Activated CD4-positive, CD25-positive, alpha-beta regulatory T cell treated with anti-CD3 and anti-CD28 coated beads, Interleukin-2, amount 50 U/mL, for 72 hours (primary cell): ENCODE measurements around the gene ZNF281.
"Not testable (repeated sequence)": the region's sequence is repeated elsewhere in the genome, so short reads cannot be mapped to it uniquely, and the experiment has no call there.

Source experiments
- DNase-seq: peaks from one replicate; pipeline ENCODE4 v3.0.0; 2021

ZNF281 gene

GRCh38 chr1:200409761-200410565 lies at the start of gene ZNF281:
TSS of gene ZNF281 (minus strand) at chr1:200410036. CDS start at chr1:200409705, 331 bp downstream.
- DNase-seq: peak; percentile 95

DNA sequence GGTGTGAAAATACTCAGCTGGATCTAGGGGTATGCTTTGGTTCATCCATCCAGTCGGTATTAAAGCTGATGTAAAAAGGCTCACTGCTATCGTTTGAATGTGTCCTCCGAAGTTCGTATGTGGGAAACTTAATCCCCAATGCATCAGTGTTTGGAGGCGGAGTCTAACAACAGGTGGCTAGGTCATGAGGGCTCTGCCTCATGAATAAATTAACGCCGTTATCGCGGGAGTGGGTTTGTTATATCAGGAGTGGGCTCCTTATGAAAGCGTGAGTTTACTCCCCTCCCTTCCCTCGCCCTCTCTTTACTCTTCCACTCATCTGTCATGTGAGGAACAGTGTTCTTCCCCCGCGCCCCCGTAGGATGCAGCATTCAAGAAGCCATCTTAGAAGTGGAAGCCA lies 48.9 kb upstream of the ZNF281 start:
- no peak for DNase-seq

- no peak for DNase-seq
Measured at GRCh38 chr1:200457810-200458209, 48.0 kb upstream of the ZNF281 start.

GRCh38 chr1:200454425-200454824 lies 44.6 kb upstream of the ZNF281 start:
- DNase-seq: no peak

GRCh38 chr1:200453553-200453905 lies 43.7 kb upstream of the ZNF281 start:
- DNase-seq: no peak

DNA sequence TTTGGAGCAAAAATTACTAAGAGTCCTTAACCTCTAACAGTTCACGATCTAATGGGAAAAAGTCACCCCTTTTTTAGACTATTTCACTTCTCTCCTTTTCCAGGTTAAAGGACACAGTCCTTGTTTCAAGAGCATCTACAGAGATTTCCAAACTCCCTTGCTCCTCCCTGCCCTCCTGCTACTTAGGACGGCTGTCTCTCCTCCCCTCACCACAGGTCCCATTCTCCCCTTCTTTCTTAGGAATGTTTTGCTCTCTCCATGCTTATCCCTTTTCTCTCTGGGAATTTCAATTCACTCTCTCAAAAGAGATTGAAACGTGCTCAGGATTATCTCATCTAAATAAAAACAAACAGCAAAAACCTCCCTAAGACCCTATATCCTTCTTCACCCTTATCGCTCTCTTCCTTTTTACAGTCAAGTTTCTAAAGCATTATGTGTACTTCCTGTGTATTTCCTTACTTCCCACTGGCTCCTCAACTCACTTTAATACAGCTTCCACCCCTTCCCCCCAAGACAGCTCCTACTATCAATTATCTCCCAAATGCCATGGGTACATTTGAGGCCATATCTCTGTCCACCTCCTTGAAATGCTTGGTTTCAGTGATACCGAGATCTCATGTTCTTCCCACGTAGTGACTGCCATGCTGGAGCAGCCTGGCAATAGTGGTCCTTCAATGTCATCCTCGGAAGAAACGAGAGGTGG lies 43.2 kb upstream of the ZNF281 start:
- no peak for DNase-seq

GRCh38 chr1:200448034-200448762 lies 38.4 kb upstream of the ZNF281 start:
- DNase-seq: no peak

GRCh38 chr1:200445213-200445612 lies 35.4 kb upstream of the ZNF281 start:
- no peak for DNase-seq

- DNase-seq: no peak
Measured at GRCh38 chr1:200444478-200444877, 34.6 kb upstream of the ZNF281 start.

GRCh38 chr1:200443860-200444259 lies 34.0 kb upstream of the ZNF281 start:
- DNase-seq: no peak

DNA sequence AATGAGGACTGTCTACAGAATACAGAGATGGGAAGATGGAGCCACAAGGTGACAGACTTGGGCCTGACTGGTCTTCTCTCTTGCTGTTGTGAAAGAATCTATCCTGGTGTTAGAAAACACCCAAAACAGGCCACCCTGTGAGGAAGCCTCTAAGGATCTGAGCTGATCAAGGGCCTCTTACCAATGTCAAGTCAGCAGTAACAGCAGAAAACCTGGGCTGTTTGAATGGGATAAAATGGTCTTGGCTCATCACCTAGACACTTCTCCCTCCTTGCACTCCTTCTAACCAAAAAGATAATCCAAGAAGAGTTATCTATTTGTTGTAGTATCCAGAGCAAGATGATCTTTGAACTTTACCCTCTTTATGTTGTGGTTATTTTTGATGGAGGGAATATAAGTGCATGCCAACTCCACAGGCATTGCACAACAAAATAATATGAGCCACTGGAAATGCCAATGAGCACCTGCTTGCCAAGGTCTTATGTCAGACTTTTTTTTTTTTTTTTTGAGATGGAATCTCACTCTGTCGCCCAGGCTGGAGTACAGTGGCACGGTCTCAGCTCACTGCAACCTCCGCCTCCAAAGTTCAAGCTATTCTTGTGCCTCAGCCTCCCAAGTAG lies 32.8 kb upstream of the ZNF281 start:
- DNase-seq: no peak

GRCh38 chr1:200442023-200442422 lies 32.2 kb upstream of the ZNF281 start:
- DNase-seq: no peak

DNA sequence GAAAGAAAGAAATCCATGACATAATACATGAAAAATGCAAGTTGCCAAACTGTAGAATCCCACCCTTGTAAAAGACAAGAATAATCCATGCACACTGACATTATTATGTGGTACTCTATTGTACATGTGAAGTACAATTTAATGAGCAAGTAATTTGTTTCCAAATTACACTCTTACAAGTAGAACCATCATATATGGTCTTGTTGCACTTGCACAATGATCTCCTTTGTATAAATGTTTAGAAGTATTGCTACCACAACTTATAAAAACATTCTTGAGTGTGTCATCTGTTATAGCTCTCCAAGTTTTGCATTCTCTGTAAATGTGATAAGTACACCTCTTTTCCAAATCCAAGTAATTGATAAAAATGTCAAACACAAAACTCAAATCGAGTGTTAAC lies 29.1 kb upstream of the ZNF281 start:
- no peak for DNase-seq

- not testable (repeated sequence) for DNase-seq
Measured at GRCh38 chr1:200438413-200438812, 28.6 kb upstream of the ZNF281 start.

DNA sequence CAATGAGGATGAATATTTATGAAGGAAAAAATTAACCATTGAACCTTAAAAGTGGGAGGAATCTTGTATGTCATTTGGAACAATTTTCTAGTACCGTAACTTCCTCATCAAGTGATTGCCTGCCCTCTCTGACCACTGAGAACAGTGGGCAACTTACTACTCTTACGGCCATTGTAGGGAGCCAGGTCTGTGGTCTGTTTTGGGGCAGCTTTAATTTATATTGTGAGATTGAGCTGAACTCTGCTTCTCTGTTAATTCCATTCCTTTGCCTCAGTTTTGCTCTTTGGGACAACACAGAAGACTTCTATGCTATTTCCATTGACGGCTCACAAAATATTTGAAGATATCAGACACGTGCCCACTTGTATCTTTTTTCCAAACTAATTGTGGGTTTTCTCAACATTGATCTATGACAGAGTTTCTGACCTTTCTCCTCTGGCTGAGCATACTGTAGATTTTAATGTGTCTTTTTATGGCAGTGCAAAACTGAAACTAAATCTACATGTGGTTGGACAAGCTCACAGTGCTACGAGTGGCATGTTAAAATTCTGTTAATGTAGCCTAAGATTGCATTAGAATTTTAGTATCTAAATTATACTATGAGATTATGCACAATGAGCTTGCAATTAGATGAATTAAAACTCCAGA lies 27.8 kb upstream of the ZNF281 start:
- DNase-seq: no peak

- DNase-seq: no peak
Measured at GRCh38 chr1:200437088-200437487, 27.3 kb upstream of the ZNF281 start.

- DNase-seq: no peak
Measured at GRCh38 chr1:200436436-200436835, 26.6 kb upstream of the ZNF281 start.

- DNase-seq: no peak
Measured at GRCh38 chr1:200435200-200435780, 25.5 kb upstream of the ZNF281 start.

DNA sequence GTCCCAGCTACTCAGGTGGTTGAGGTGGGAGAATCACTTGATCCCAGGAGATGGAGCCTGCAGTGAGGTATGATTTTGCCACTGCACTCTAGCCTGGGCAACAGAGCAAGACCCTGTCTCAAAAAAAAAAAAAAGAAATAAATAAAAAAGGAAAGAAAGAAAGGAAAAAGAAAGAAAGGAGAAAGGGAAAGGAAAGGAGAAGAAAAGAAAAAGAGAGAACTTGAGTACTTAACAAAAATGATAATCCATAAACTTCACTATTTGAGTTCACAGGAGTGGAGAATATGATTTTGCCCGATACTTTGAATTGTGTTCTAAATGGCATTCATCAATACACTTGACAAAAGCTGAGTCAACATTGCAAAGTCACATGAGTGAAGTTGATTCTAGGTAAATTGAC lies 23.8 kb upstream of the ZNF281 start:
- no peak for DNase-seq

DNA sequence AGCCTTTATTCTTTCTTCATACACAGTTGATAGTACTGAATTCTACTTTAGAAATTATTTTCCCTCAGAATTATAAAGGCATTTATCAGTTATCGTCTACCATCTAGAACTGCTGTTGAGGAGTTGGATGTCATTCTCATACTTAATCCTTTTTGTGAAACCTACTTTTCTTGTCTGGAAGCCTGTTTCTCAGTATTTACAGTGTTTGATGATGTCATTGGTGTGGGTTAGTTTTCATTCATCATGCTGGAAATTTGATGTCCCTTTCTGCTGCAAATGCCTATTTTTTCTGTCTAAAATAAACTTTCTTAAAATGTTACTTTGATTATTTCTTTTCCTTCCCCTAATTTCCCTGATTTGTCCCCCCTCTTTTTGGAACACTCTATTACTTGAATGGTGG lies 22.8 kb upstream of the ZNF281 start:
- no peak for DNase-seq

DNA sequence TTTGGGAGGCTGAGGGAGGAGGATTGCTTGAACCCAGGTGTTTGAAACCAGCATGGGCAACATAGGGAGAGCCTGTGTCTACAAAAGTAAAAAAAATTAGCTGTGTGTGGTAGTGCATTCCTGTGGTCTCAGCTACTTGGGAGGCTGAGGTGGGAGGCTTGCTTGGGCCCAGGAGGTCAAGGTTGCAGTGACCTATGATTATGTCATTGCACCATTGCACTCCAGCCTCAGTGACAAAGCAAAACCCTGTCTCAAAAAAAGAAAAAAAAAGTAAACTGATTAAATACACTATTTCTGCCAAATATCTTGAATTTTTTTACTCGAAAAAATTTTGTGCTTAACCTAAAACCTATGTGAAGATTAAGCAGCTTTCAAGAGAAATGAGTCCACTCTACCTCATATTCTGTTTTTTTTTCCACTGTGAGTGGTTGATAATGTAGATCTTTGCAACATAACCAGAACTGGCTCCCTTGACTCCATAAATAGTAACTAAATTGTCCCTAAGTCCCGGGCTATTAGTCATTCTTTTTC lies 19.4 kb upstream of the ZNF281 start:
- DNase-seq: no peak
